K562 (cell line): ENCODE data around the gene MOB3C. TPM values are rescaled to one million over a fixed set of nuclear protein-coding genes. Genes with fewer than 3 reads are reported as not detected.
A peak's percentile ranks its signal among the peaks of the same experiment; 100 is the strongest.

Source experiments
- ATAC-seq: fragments of 200-7000 bp; cut with Tn5 transposase; 3 replicates; pipeline ENCODE4 v1.9.1; 2020; ENCODE audit warnings: moderate library complexity
- BruUV-seq: library from RNA; stranded (reverse); fragments of 400-500 nt; replicated peaks from 2 replicates; lab custom pipeline; 2021; lab: Mats Ljungman, UMichigan
- CTCF ChIA-PET: fragments of 300-600 bp; formaldehyde crosslinking; extraction: SDS; loops from one replicate; lab custom pipeline; 2021; ENCODE audit warnings: low intra/inter-chr PET ratio; lab: Yijun Ruan, JAX
- POLR2A ChIA-PET: fragments of 300-600, 350-650 bp; sonication (Branson Sonifier 250); formaldehyde crosslinking; extraction: SDS; loops from one replicate; lab custom pipeline; 2021; ENCODE audit warnings: antibody characterized with exemption, inconsistent platforms; lab: Yijun Ruan, JAX
- DNase-seq, 4 experiments: peaks; one replicate each; pipeline versions ENCODE4 v3.0.0 to v3.0.0-alpha.2; 2011 to 2018; ENCODE audit warnings: low spot score in 3 of 4, mixed read lengths in 3 of 4; ENCODE audit errors: extremely low read depth in 1 of 4
- FAIRE-seq: peaks from 2 replicates; lab custom pipeline; 2011; peaks lifted over from hg19 to GRCh38; lab: Jason Lieb, UNC
- H2AFZ ChIP-seq: 2 replicates; pipeline ENCODE4 v1.6.0; 2011; ENCODE audit warnings: low read depth, low read length, control low read depth, inconsistent platforms
- H3K27ac ChIP-seq: fragments of 200-600 bp; 3 replicates; pipeline ENCODE4 v1.8.0; 2011; ENCODE audit warnings: low read depth, mild to moderate bottlenecking, control low read depth, inconsistent platforms, low read length, moderate library complexity, mixed read lengths; ENCODE audit errors: extremely low read depth
- H3K27me3 ChIP-seq, 2 experiments: fragments of 300-600 bp in 1 of 2; 2 replicates in 1 of 2; 3 replicates in 1 of 2; pipeline versions ENCODE4 v1.6.0 to v1.8.0; 2011; ENCODE audit warnings: inconsistent platforms in 2 of 2, low read length in 2 of 2, mild to moderate bottlenecking in 1 of 2, mixed read lengths in 1 of 2, moderate library complexity in 1 of 2; ENCODE audit not compliant: control insufficient read depth in 2 of 2, insufficient read depth in 2 of 2
- H3K36me3 ChIP-seq: fragments of 300-600 bp; 3 replicates; pipeline ENCODE4 v1.8.0; 2011; ENCODE audit warnings: mild to moderate bottlenecking, low read length, inconsistent platforms; ENCODE audit not compliant: control insufficient read depth, insufficient read depth
- H3K4me1 ChIP-seq, 2 experiments: fragments of 200-600 bp in 1 of 2; replicated peaks in 1 of 2; 2 replicates in 1 of 2; 3 replicates in 1 of 2; pipeline versions ENCODE4 v1.5.1 to v1.8.0; 2011; ENCODE audit warnings: inconsistent platforms in 2 of 2, low read length in 2 of 2, mild to moderate bottlenecking in 1 of 2, mixed read lengths in 1 of 2, moderate library complexity in 1 of 2; ENCODE audit not compliant: control insufficient read depth in 2 of 2, insufficient read depth in 2 of 2
- H3K4me2 ChIP-seq: 2 replicates; pipeline ENCODE4 v1.6.1; 2011; ENCODE audit warnings: low read length, control low read depth, inconsistent platforms, mixed read lengths; ENCODE audit not compliant: insufficient read depth
- H3K4me3 ChIP-seq: fragments of 200-600 bp; sonication (generic), shearing (Covaris generic); 2 replicates; pipeline ENCODE4 v1.5.1; 2016; ENCODE audit warnings: control low read depth, inconsistent platforms
- H3K79me2 ChIP-seq: fragments of 200-600 bp; 3 replicates; pipeline ENCODE4 v1.8.0; 2011; ENCODE audit warnings: low read length, inconsistent platforms; ENCODE audit not compliant: control insufficient read depth, insufficient read depth
- H3K9ac ChIP-seq, 2 experiments: 2 replicates each; pipeline versions ENCODE4 v1.6.0 to v1.6.1; 2011; ENCODE audit warnings: low read depth in 2 of 2, low read length in 2 of 2, control low read depth in 1 of 2, inconsistent platforms in 1 of 2, mild to moderate bottlenecking in 1 of 2, mixed read lengths in 1 of 2; ENCODE audit not compliant: insufficient read depth in 1 of 2
- H3K9me1 ChIP-seq: one replicate; pipeline ENCODE4 v1.6.0; 2011; ENCODE audit warnings: inconsistent platforms, mild to moderate bottlenecking, low read length, moderate library complexity; ENCODE audit not compliant: control insufficient read depth, insufficient read depth
- H3K9me3 ChIP-seq: replicated peaks from 2 replicates; pipeline ENCODE4 v1.5.1; 2011; ENCODE audit warnings: low read depth, low read length, inconsistent platforms; ENCODE audit not compliant: control insufficient read depth, insufficient read depth
- H4K20me1 ChIP-seq: replicated peaks from 2 replicates; pipeline ENCODE4 v1.6.1; 2011; ENCODE audit warnings: low read length, inconsistent platforms, mixed read lengths; ENCODE audit not compliant: control insufficient read depth, insufficient read depth
- ARID2 ChIP-seq: fragments of 450-650 bp; IDR thresholded peaks from 2 replicates; pipeline ENCODE4 v1.6.1; 2017; ENCODE audit warnings: antibody characterized with exemption, mild to moderate bottlenecking
- CBX8 ChIP-seq: fragments of 200-600 bp; sonication (generic); IDR thresholded peaks from 2 replicates; pipeline ENCODE4 v1.6.1; 2012; ENCODE audit warnings: borderline replicate concordance, mixed run types, low read depth, mild to moderate bottlenecking, moderate library complexity, mixed read lengths, low read length, control low read depth, inconsistent platforms; ENCODE audit not compliant: poor library complexity, severe bottlenecking; ENCODE audit errors: extremely low read depth
- CREM ChIP-seq: IDR thresholded peaks from 2 replicates; pipeline ENCODE4 v1.6.1; 2014; ENCODE audit warnings: antibody characterized with exemption, low read depth
- E2F3 ChIP-seq: fragments of 250-450 bp; sonication (Bioruptor Pico); IDR thresholded peaks from 2 replicates; pipeline ENCODE4 v1.4.0; 2020; ENCODE audit warnings: mild to moderate bottlenecking
- EHMT2 ChIP-seq: fragments of 450-650 bp; IDR thresholded peaks from 2 replicates; pipeline ENCODE4 v1.6.1; 2018; ENCODE audit warnings: antibody characterized with exemption
- ERF ChIP-seq: fragments of 450-650 bp; formaldehyde crosslinking; IDR thresholded peaks from 2 replicates; pipeline ENCODE4 v1.4.0; 2020; ENCODE audit warnings: mild to moderate bottlenecking, mixed read lengths
- HMG20B ChIP-seq: fragments of 250-450 bp; sonication (Bioruptor Pico); IDR thresholded peaks from 2 replicates; pipeline ENCODE4 v1.5.0; 2021; ENCODE audit warnings: mild to moderate bottlenecking
- IRF2 ChIP-seq: sonication (generic); formaldehyde crosslinking; IDR thresholded peaks from 2 replicates; pipeline ENCODE4 v1.8.1; 2022; ENCODE audit warnings: mild to moderate bottlenecking, missing genetic modification reagents
- KDM2B ChIP-seq: fragments of 250-450 bp; sonication (Bioruptor Pico); IDR thresholded peaks from 2 replicates; pipeline ENCODE4 v1.8.0; 2021; ENCODE audit warnings: mild to moderate bottlenecking, moderate library complexity
- NFE2 ChIP-seq: IDR thresholded peaks from 2 replicates; pipeline ENCODE4 v1.6.1; 2014; ENCODE audit warnings: antibody characterized with exemption, low read depth
- RBM14 ChIP-seq: fragments of 200-400 bp; formaldehyde crosslinking; IDR thresholded peaks from 2 replicates; pipeline ENCODE4 v1.6.1; 2018; ENCODE audit warnings: low read depth, mild to moderate bottlenecking, low read length, moderate library complexity, borderline replicate concordance; ENCODE audit not compliant: insufficient read depth
- SMARCB1 ChIP-seq: IDR thresholded peaks from 2 replicates; pipeline ENCODE4 v1.6.1; 2011; ENCODE audit warnings: improper control_type of control experiment, low read depth; ENCODE audit not compliant: insufficient read length
- WGBS: fragments of 100-300 bp; shearing (Covaris generic); methylation state at CpG from one replicate; pipeline ENCODE4 v1.1.6; 2016; ENCODE audit warnings: low coverage, mixed read lengths; ENCODE audit not compliant: insufficient coverage; ENCODE audit errors: missing lambda C conversion rate; 5-methylcytosine and 5-hydroxymethylcytosine counted together
- in situ Hi-C: fragments of 300-500 bp; cut with MboI; formaldehyde crosslinking; loops from 4 replicates; pipeline ENCODE4 v1.15.0; 2018; ENCODE audit warnings: inconsistent platforms, mixed read lengths
- intact Hi-C: fragments of 100-400 bp; cut with micrococcal nuclease; formaldehyde crosslinking; loops from 2 replicates; pipeline ENCODE4 v1.14.2; 2022
- polyA plus RNA-seq, 8 experiments: library from polyadenylated mRNA; depleted of rRNA in 4 of 8; stranded (reverse) in 5 of 8; unstranded in 3 of 8; fragments of >200 nt; fragmentation: Nextera tagmentation in 2 of 8; fragmentation: Illumina TruSeq in 1 of 8; extraction: Ambion mirVana in 2 of 8; extraction: Trizol in 1 of 8; gene quantifications; 2 replicates each; pipeline versions ENCODE4 v1.2.1 to v1.2.3, GENCODE V29; 2011 to 2014; ENCODE audit warnings: inconsistent platforms in 1 of 8, missing spikeins in 1 of 8
- total RNA-seq, 7 experiments: library from RNA; depleted of rRNA in 6 of 7; stranded (reverse); fragments of >200 nt in 6 of 7; fragmentation: Illumina TruSeq in 2 of 7; extraction: Trizol in 2 of 7; gene quantifications; 2 replicates each; pipeline versions ENCODE4 v1.2.1 to v1.2.3, GENCODE V29; 2011 to 2021; ENCODE audit warnings: low replicate concordance in 1 of 7
- TF ChIP-seq, protein P1 (sequence below): fragments of 250-450 bp; sonication (Bioruptor Pico); IDR thresholded peaks from 2 replicates; pipeline ENCODE4 v1.4.0; 2020; ENCODE audit warnings: mild to moderate bottlenecking, moderate library complexity, borderline replicate concordance

The MOB3C gene
- total and polyA plus RNA-seq, 9 of the 15 experiments (the other 6 are each of a cell fraction or from before 2014, with no cell fraction given) = 1.0 to 7.5 (median 3.7) TPM

DNA sequence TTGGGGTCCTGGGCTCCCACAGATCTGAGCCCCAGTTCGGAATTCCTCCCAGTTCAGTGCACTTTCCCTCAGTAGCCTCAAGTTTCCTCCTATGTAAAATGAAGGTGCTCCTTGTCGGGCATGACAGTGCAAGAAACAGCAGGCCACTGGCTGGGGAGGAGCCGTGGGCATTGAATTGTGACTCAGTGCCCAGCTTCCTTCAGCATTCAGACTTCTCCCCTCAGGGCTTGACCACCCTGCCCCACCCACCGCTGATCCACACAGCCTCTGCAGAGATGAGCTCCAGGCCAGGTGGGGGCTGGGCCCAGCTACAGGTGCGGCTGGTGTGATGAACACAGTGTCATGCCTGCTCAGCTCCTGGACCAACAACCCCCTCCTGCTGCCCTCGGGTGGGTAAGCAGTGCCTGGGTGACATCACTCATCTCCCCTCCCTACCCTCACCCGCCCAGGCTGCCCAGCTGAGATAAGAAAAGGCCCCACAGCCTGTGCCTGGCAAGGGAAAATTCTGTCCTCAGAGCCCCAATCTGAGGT, 4.9 kb downstream of the MOB3C start:
- in situ Hi-C loops (no loop called here), intact Hi-C loops (no loop called here)

DNA sequence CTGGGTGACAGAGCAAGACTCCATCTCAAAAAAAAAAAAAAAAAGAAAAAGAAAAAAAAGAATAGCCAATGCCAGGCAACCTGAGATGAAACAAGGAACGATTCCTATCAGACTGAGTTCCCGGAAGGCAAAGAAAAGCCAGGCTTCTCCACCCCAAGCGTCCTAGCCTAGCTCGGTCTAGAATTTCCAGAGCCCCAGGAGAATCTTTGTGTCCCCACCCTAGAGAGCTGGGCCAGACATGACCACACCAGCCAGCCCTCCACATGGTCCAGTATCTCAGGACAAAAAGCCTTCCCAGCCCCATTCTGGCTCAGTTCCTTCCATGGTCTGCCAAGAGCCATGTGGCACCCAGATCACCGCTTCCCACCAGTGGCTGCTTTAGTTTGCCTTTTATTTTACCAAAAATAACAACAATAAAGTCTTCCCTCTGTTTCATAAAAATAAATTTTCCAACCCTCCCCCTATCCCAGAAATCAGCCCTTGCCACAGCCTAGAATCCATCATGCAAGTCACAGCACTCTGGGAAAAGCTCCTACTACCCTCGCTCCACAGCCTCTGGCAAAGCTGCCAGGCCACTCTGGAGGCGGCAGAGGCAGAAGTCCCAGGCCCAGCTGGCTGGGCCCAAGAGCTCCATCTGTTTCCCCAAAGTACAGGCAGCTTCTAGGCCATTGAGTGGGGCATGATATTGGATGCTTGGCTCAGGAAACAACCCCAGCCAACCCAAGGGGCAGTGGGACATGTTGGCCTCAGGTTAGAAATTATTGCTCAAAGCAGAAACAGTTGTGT, 9.1 kb downstream of the MOB3C start:
- in situ Hi-C loops (no loop called here), intact Hi-C loops (no loop called here)
- no peaks in the 10 kb centered on the region for H3K9me3 ChIP-seq
- no peaks in the 10 kb centered on the region; the same call in 1 of the 2 replicates for H4K20me1 ChIP-seq
- ChIA-PET CTCF (no interaction called here), POLR2A (interaction anchor here (0.7 to 4.1 kb wide), 7 partner anchors 9 to 167 kb away, joined by 3 to 38 read pairs (median 3); partner anchors contain the start of genes EFCAB14 and MOB3C)
- peaks cover 14% of the 10 kb centered on the region for H3K79me2 ChIP-seq
- no peak overlapping the region for H3K27ac ChIP-seq
- FAIRE-seq (no peak), DNase-seq (no peak), ATAC-seq (no peak)
- no TSS peak for BruUV-seq
- no peak overlapping the region for H3K4me2 ChIP-seq
- H3K4me1 ChIP-seq = peaks cover 14% of the 10 kb centered on the region in 2 experiments; a peak in 4 of 5 replicates
- 68% methylated on average over 6 of the region's 7 CpGs for WGBS
- H3K9me1 ChIP-seq = peaks cover 3% of the 10 kb centered on the region
- no peak overlapping the region for H2AFZ ChIP-seq
- peaks cover 4% of the 10 kb centered on the region; the same call in 1 of the 3 replicates for H3K36me3 ChIP-seq
- H3K27me3 ChIP-seq = no peaks in the 10 kb centered on the region
- no peak overlapping the region; a peak in 1 of 4 replicates for H3K9ac ChIP-seq
- H3K4me3 ChIP-seq = no peak overlapping the region
- TF ChIP-seq HMG20B (CRISPR knock-in tag) (no peak), KDM2B (no peak), EHMT2 (no peak), RBM14 (no peak), CBX8 (no peak), ERF (CRISPR knock-in tag) (no peak), CREM (no peak), E2F3 (CRISPR knock-in tag) (no peak), SMARCB1 (no peak), ARID2 (no peak)
- TF ChIP-seq, protein P1, sequence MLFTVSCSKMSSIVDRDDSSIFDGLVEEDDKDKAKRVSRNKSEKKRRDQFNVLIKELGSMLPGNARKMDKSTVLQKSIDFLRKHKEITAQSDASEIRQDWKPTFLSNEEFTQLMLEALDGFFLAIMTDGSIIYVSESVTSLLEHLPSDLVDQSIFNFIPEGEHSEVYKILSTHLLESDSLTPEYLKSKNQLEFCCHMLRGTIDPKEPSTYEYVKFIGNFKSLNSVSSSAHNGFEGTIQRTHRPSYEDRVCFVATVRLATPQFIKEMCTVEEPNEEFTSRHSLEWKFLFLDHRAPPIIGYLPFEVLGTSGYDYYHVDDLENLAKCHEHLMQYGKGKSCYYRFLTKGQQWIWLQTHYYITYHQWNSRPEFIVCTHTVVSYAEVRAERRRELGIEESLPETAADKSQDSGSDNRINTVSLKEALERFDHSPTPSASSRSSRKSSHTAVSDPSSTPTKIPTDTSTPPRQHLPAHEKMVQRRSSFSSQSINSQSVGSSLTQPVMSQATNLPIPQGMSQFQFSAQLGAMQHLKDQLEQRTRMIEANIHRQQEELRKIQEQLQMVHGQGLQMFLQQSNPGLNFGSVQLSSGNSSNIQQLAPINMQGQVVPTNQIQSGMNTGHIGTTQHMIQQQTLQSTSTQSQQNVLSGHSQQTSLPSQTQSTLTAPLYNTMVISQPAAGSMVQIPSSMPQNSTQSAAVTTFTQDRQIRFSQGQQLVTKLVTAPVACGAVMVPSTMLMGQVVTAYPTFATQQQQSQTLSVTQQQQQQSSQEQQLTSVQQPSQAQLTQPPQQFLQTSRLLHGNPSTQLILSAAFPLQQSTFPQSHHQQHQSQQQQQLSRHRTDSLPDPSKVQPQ (CRISPR knock-in tag) = no peak

More for the DNA sequence above, 4.9 kb downstream of the MOB3C start:
- Histone ChIP-seq H3K4me1 (peaks cover 11 to 36% of the 10 kb centered on the region in 2 experiments), H3K36me3 (peaks cover 4% of the 10 kb centered on the region; the same call in 1 of the 3 replicates), H4K20me1 (peaks cover 3% of the 10 kb centered on the region), H2AFZ (no peak overlapping the region), H3K4me3 (no peak overlapping the region), H3K9ac (peak overlapping the region in 1 of 2 experiments; percentile 67; a peak in 2 of 4 replicates), H3K9me3 (no peaks in the 10 kb centered on the region), H3K9me1 (peaks cover 3% of the 10 kb centered on the region), H3K27me3 (no peaks in the 10 kb centered on the region), H3K27ac (no peak overlapping the region), H3K4me2 (no peak overlapping the region), H3K79me2 (peaks cover 4% of the 10 kb centered on the region; the same call in 2 of the 3 replicates)
- ChIA-PET CTCF (no interaction called here), POLR2A (no interaction called here)
- DNase-seq (no peak), FAIRE-seq (no peak), ATAC-seq (no peak)
- TF ChIP-seq IRF2 (CRISPR knock-in tag) (no peak), NFE2 (0 out of 2 replicates have a peak, but pooled peaks have one; percentile 30)
- no TSS peak for BruUV-seq
- 55% methylated on average over 7 of the region's 7 CpGs for WGBS
